MCF 10A (cell line): ENCODE results near the gene ZNF343. TPM values are rescaled to one million over a fixed set of nuclear protein-coding genes. Genes with fewer than 3 reads are reported as not detected.
"Not testable (repeated sequence)": the region's sequence is repeated elsewhere in the genome, so short reads cannot be mapped to it uniquely, and the experiment has no call there.

Source experiments
- BruUV-seq: library from RNA; stranded (reverse); fragments of 400-500 nt; replicated peaks from 2 replicates; lab custom pipeline; 2021; lab: Mats Ljungman, UMichigan
- CTCF ChIA-PET: fragments of 300-600 bp; sonication (Branson Sonifier 250); formaldehyde crosslinking; extraction: SDS; loops from one replicate; lab custom pipeline; 2021; ENCODE audit warnings: antibody characterized with exemption, inconsistent platforms; lab: Yijun Ruan, JAX
- POLR2A ChIA-PET: fragments of 300-600, 350-650 bp; sonication (Branson Sonifier 250); formaldehyde crosslinking; extraction: SDS; loops from one replicate; lab custom pipeline; 2020; ENCODE audit warnings: antibody characterized with exemption, inconsistent platforms; lab: Yijun Ruan, JAX
- DNase-seq: peaks from one replicate; pipeline ENCODE4 v3.0.0-alpha.2; 2018; ENCODE audit not compliant: unreplicated experiment
- H3K27ac Mint-ChIP-seq: one replicate; pipeline ENCODE4 v1.8.0; 2022; ENCODE audit warnings: mild to moderate bottlenecking, low read depth, mixed read lengths; ENCODE audit not compliant: unreplicated experiment
- H3K27me3 Mint-ChIP-seq: one replicate; pipeline ENCODE4 v1.8.0; 2022; ENCODE audit warnings: mixed read lengths; ENCODE audit not compliant: insufficient read depth, unreplicated experiment
- H3K36me3 Mint-ChIP-seq: one replicate; pipeline ENCODE4 v1.8.0; 2022; ENCODE audit warnings: mild to moderate bottlenecking, moderate library complexity, mixed read lengths; ENCODE audit not compliant: insufficient read depth, unreplicated experiment
- H3K4me1 Mint-ChIP-seq: one replicate; pipeline ENCODE4 v1.8.0; 2022; ENCODE audit warnings: mixed read lengths; ENCODE audit not compliant: insufficient read depth, unreplicated experiment
- H3K4me3 Mint-ChIP-seq: one replicate; pipeline ENCODE4 v1.8.0; 2022; ENCODE audit warnings: mild to moderate bottlenecking, moderate library complexity, mixed read lengths; ENCODE audit not compliant: unreplicated experiment
- H3K9me3 Mint-ChIP-seq: one replicate; pipeline ENCODE4 v1.8.0; 2022; ENCODE audit warnings: mixed read lengths; ENCODE audit not compliant: unreplicated experiment
- intact Hi-C: fragments of 100-400 bp; cut with micrococcal nuclease; formaldehyde crosslinking; loops from 2 replicates; pipeline ENCODE4 v1.14.1; 2022
- total RNA-seq: library from RNA; stranded (reverse); gene quantifications from 2 replicates; pipeline ENCODE4 v1.2.3, GENCODE V29; 2022
- TF ChIP-seq, protein P1 (sequence below): fragments of 200-600 bp; IDR thresholded peaks from one replicate; pipeline ENCODE4 v1.8.0; 2022; ENCODE audit warnings: antibody characterized with exemption, mild to moderate bottlenecking; ENCODE audit not compliant: unreplicated experiment

Gene ZNF343
- total RNA-seq, 1 experiment from 2014 or later, result 16.6 TPM

GRCh38 chr20:2509794-2510193 lies 1.1 kb upstream of the ZNF343 start:
- POLR2A ChIA-PET, result interaction anchor here (1.0 to 3.7 kb wide), 12 partner anchors 9 to 142 kb away, joined by 3 to 40 read pairs (median 6); partner anchors contain the start of genes NOP56 and SNRPB
- Mint-ChIP-seq H3K4me1 (no peaks in the 10 kb centered on the region), H3K27ac (no peak overlapping the region), H3K9me3 (no peaks in the 10 kb centered on the region), H3K4me3 (peak overlapping the region; percentile 88), H3K36me3 (no peaks in the 10 kb centered on the region), H3K27me3 (no peaks in the 10 kb centered on the region)
- no peak for DNase-seq
- CTCF ChIA-PET, result interaction anchor here (1.0 to 3.5 kb wide), 2 partner anchors 13 to 161 kb away, joined by 5 to 32 read pairs; no protein-coding TSS in a partner anchor
- BruUV-seq, result no TSS peak
- TF ChIP-seq, protein P1, sequence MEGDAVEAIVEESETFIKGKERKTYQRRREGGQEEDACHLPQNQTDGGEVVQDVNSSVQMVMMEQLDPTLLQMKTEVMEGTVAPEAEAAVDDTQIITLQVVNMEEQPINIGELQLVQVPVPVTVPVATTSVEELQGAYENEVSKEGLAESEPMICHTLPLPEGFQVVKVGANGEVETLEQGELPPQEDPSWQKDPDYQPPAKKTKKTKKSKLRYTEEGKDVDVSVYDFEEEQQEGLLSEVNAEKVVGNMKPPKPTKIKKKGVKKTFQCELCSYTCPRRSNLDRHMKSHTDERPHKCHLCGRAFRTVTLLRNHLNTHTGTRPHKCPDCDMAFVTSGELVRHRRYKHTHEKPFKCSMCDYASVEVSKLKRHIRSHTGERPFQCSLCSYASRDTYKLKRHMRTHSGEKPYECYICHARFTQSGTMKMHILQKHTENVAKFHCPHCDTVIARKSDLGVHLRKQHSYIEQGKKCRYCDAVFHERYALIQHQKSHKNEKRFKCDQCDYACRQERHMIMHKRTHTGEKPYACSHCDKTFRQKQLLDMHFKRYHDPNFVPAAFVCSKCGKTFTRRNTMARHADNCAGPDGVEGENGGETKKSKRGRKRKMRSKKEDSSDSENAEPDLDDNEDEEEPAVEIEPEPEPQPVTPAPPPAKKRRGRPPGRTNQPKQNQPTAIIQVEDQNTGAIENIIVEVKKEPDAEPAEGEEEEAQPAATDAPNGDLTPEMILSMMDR, result no peak
- intact Hi-C loops, result no loop called here

GRCh38 chr20:2509468-2509781 lies 710 bp upstream of the ZNF343 start:
- intact Hi-C loops, result no loop called here
- Mint-ChIP-seq H3K4me3 (peak overlapping the region; percentile 88), H3K9me3 (no peaks in the 10 kb centered on the region), H3K4me1 (no peaks in the 10 kb centered on the region), H3K27me3 (no peaks in the 10 kb centered on the region), H3K27ac (peak overlapping the region; percentile 96), H3K36me3 (no peaks in the 10 kb centered on the region)
- DNase-seq, result no peak
- TF ChIP-seq, protein P1, result no peak
- CTCF ChIA-PET, result interaction anchor here (0.7 to 3.5 kb wide), 3 partner anchors 14 to 271 kb away, joined by 3 to 32 read pairs (median 5); no protein-coding TSS in a partner anchor
- POLR2A ChIA-PET, result interaction anchor here (0.6 to 3.7 kb wide), 18 partner anchors 9 to 1813 kb away, joined by 3 to 40 read pairs (median 4); partner anchors contain the start of genes NOP56 and SNRPB
- TSS peak; percentile 93 for BruUV-seq

- Mint-ChIP-seq H3K4me1 (no peaks in the 10 kb centered on the region), H3K27me3 (no peaks in the 10 kb centered on the region), H3K4me3 (peak overlapping the region; percentile 88), H3K36me3 (no peaks in the 10 kb centered on the region), H3K27ac (peak overlapping the region; percentile 96), H3K9me3 (no peaks in the 10 kb centered on the region)
- TF ChIP-seq, protein P1, result no peak
- ChIA-PET CTCF (interaction anchor here (0.7 to 3.5 kb wide), 3 partner anchors 15 to 231 kb away, joined by 3 to 32 read pairs (median 6); no protein-coding TSS in a partner anchor), POLR2A (interaction anchor here (0.7 to 3.7 kb wide), 15 partner anchors 8 to 556 kb away, joined by 3 to 40 read pairs (median 4); partner anchors contain the start of genes NOP56 and SNRPB)
- BruUV-seq, result no TSS peak
- intact Hi-C loops, result no loop called here
- DNase-seq, result peak; percentile 4
Observed at GRCh38 chr20:2507875-2508630, 662 bp downstream of the ZNF343 start.

DNA sequence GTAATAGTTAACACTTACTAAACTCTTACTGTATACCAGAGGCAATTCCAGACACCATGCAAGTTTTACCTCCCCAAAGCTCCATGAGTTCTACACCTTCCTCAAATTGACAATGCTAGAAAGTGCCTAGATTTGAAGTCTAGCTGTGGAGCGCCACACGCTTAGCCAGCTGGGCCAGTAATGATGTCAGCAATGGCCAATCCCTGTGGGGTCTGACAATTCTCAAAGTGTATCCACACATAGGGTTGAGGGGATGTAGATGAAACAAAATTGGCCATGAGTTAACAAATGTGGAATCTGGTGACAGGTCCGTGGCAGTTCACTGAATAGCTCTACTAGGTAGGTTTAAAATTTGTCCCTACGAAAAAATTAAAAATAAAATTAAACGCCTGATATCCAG lies 1.3 kb downstream of the ZNF343 start:
- Mint-ChIP-seq H3K36me3 (no peaks in the 10 kb centered on the region), H3K9me3 (no peaks in the 10 kb centered on the region), H3K4me3 (peak overlapping the region; percentile 88), H3K27ac (peak overlapping the region; percentile 96), H3K4me1 (no peaks in the 10 kb centered on the region), H3K27me3 (no peaks in the 10 kb centered on the region)
- intact Hi-C loops, result no loop called here
- TF ChIP-seq, protein P1, result no peak
- ChIA-PET POLR2A (interaction anchor here (0.6 to 3.7 kb wide), 12 partner anchors 10 to 556 kb away, joined by 3 to 40 read pairs (median 4); partner anchors contain the start of genes NOP56 and SNRPB), CTCF (interaction anchor here (0.6 to 3.5 kb wide), 3 partner anchors 16 to 138 kb away, joined by 3 to 32 read pairs (median 6); no protein-coding TSS in a partner anchor)
- TSS peak; percentile 28 for BruUV-seq
- no peak for DNase-seq

- DNase-seq, POLR2A ChIA-PET, intact Hi-C loops, H3K27me3 Mint-ChIP-seq, H3K4me1 Mint-ChIP-seq, BruUV-seq, H3K4me3 Mint-ChIP-seq, H3K27ac Mint-ChIP-seq, H3K36me3 Mint-ChIP-seq, H3K9me3 Mint-ChIP-seq: not testable (repeated sequence)
- CTCF ChIA-PET, result interaction anchor here (3.5 kb wide), 1 partner anchor 17 kb away, joined by 32 read pairs; no protein-coding TSS in a partner anchor
Observed at GRCh38 chr20:2506426-2506825, 2.3 kb downstream of the ZNF343 start.

GRCh38 chr20:2504803-2505202 lies 3.9 kb downstream of the ZNF343 start:
- CTCF ChIA-PET, result interaction anchor here (1.7 to 2.0 kb wide), 2 partner anchors 10 to 17 kb away, joined by 4 to 5 read pairs; no protein-coding TSS in a partner anchor
- BruUV-seq, H3K4me3 Mint-ChIP-seq, intact Hi-C loops, H3K27me3 Mint-ChIP-seq, POLR2A ChIA-PET, H3K27ac Mint-ChIP-seq, H3K4me1 Mint-ChIP-seq, H3K9me3 Mint-ChIP-seq, DNase-seq: not testable (repeated sequence)
- H3K36me3 Mint-ChIP-seq, result peaks cover 13% of the 10 kb centered on the region
